ENCODE results near the gene TNRC6B.
"Not testable (repeated sequence)": the region's sequence is repeated elsewhere in the genome, so short reads cannot be mapped to it uniquely, and the experiment has no call there.

The TNRC6B gene

GRCh38 chr22:40165537-40165936 is 12.2 kb upstream of the TNRC6B start:
- not testable (repeated sequence) for H3K9ac ChIP-seq (ENCODE audit: low read length); H3K18ac ChIP-seq (ENCODE audit: low read depth in 1 of 2, low read length in 2 of 2); H3K9me3 ChIP-seq (ENCODE audit: control insufficient read depth, low read length); H2BK12ac ChIP-seq (ENCODE audit: low read length in 2 of 2); H3K14ac ChIP-seq (ENCODE audit: low read length in 2 of 2); H2BK5ac ChIP-seq (ENCODE audit: low read depth, low read length, poor library complexity, severe bottlenecking); H2BK15ac ChIP-seq (ENCODE audit: low read depth, poor library complexity, severe bottlenecking); H2AFZ ChIP-seq (ENCODE audit: low read depth, low read length); H2BK120ac ChIP-seq (ENCODE audit: low read depth, low read length); H3K23ac ChIP-seq (ENCODE audit: low read length in 2 of 2); H3K27ac ChIP-seq (ENCODE audit: low read length, poor library complexity, severe bottlenecking); H3K27me3 ChIP-seq (ENCODE audit: control insufficient read depth in 1 of 2, insufficient read depth in 1 of 2, low read length in 2 of 2); H3K4me3 ChIP-seq (ENCODE audit: insufficient read depth in 1 of 2, low read depth in 1 of 2, low read length in 2 of 2); H2AK5ac ChIP-seq (ENCODE audit: low read length, severe bottlenecking); H3K4me1 ChIP-seq (ENCODE audit: control insufficient read depth, insufficient read depth, low read depth, low read length); H4K8ac ChIP-seq (ENCODE audit: low read length); DNase-seq; H4K91ac ChIP-seq (ENCODE audit: low read length); H3K36me3 ChIP-seq (ENCODE audit: control insufficient read depth in 1 of 2, insufficient read depth in 2 of 2, low read depth in 1 of 2, low read length in 2 of 2); H3K4ac ChIP-seq (ENCODE audit: low read depth in 1 of 2, low read length in 2 of 2); H3K4me2 ChIP-seq (ENCODE audit: low read length, poor library complexity, severe bottlenecking); H3K79me1 ChIP-seq (replicated peaks; ENCODE audit: low read length, poor library complexity, severe bottlenecking)
- WGBS: 83% methylated on average over 1 of the region's 2 CpGs

GRCh38 chr22:40175611-40176244 is 2.0 kb upstream of the TNRC6B start:
- no peak overlapping the region for H2BK5ac ChIP-seq (ENCODE audit: low read depth, low read length, poor library complexity, severe bottlenecking)
- H3K18ac ChIP-seq (ENCODE audit: low read depth in 1 of 2, low read length in 2 of 2): no peak overlapping the region
- no peaks in the 10 kb centered on the region for H3K27me3 ChIP-seq (ENCODE audit: control insufficient read depth in 1 of 2, insufficient read depth in 1 of 2, low read length in 2 of 2)
- H3K4ac ChIP-seq (ENCODE audit: low read depth in 1 of 2, low read length in 2 of 2): no peak overlapping the region
- no peak overlapping the region for H3K23ac ChIP-seq (ENCODE audit: low read length in 2 of 2)
- H2BK120ac ChIP-seq (ENCODE audit: low read depth, low read length): no peak overlapping the region
- no peaks in the 10 kb centered on the region for H3K9me3 ChIP-seq (ENCODE audit: control insufficient read depth, low read length)
- no peak overlapping the region for H4K91ac ChIP-seq (ENCODE audit: low read length)
- peak overlapping the region; percentile 57 for H3K9ac ChIP-seq (ENCODE audit: low read length)
- peaks cover 7% of the 10 kb centered on the region for H3K4me1 ChIP-seq (ENCODE audit: control insufficient read depth, insufficient read depth, low read depth, low read length)
- WGBS: 96% methylated on average over 11 of the region's 12 CpGs
- H2BK15ac ChIP-seq (ENCODE audit: low read depth, poor library complexity, severe bottlenecking): no peak overlapping the region
- no peaks in the 10 kb centered on the region for H3K36me3 ChIP-seq (ENCODE audit: control insufficient read depth in 1 of 2, insufficient read depth in 2 of 2, low read depth in 1 of 2, low read length in 2 of 2)
- no peaks in the 10 kb centered on the region for H3K79me1 ChIP-seq (replicated peaks; ENCODE audit: low read length, poor library complexity, severe bottlenecking)
- H3K4me2 ChIP-seq (ENCODE audit: low read length, poor library complexity, severe bottlenecking): no peak overlapping the region
- no peak overlapping the region for H3K14ac ChIP-seq (ENCODE audit: low read length in 2 of 2)
- no peak overlapping the region for H3K27ac ChIP-seq (ENCODE audit: low read length, poor library complexity, severe bottlenecking)
- H2AK5ac ChIP-seq (ENCODE audit: low read length, severe bottlenecking): peak overlapping the region; percentile 35
- H4K8ac ChIP-seq (ENCODE audit: low read length): no peak overlapping the region
- H2BK12ac ChIP-seq (ENCODE audit: low read length in 2 of 2): peak overlapping the region in 1 of 2 experiments; percentile 52
- no peak overlapping the region for H3K4me3 ChIP-seq (ENCODE audit: insufficient read depth in 1 of 2, low read depth in 1 of 2, low read length in 2 of 2)
- no peak overlapping the region for H2AFZ ChIP-seq (ENCODE audit: low read depth, low read length)
- peak; percentile 20 for DNase-seq

- Histone ChIP-seq H3K9me3 (ENCODE audit: control insufficient read depth, low read length) (no peaks in the 10 kb centered on the region), H2AFZ (ENCODE audit: low read depth, low read length) (peak overlapping the region; percentile 29), H2BK15ac (ENCODE audit: low read depth, poor library complexity, severe bottlenecking) (no peak overlapping the region), H2BK120ac (ENCODE audit: low read depth, low read length) (peak overlapping the region; percentile 42), H3K27me3 (ENCODE audit: control insufficient read depth in 1 of 2, insufficient read depth in 1 of 2, low read length in 2 of 2) (no peaks in the 10 kb centered on the region), H3K4ac (ENCODE audit: low read depth in 1 of 2, low read length in 2 of 2) (peak overlapping the region in 1 of 2 experiments; percentile 24), H3K4me2 (ENCODE audit: low read length, poor library complexity, severe bottlenecking) (peak overlapping the region; percentile 72), H3K79me1 (replicated peaks; ENCODE audit: low read length, poor library complexity, severe bottlenecking) (no peaks in the 10 kb centered on the region), H3K14ac (ENCODE audit: low read length in 2 of 2) (no peak overlapping the region), H3K23ac (ENCODE audit: low read length in 2 of 2) (no peak overlapping the region), H2AK5ac (ENCODE audit: low read length, severe bottlenecking) (no peak overlapping the region), H3K4me1 (ENCODE audit: control insufficient read depth, insufficient read depth, low read depth, low read length) (peaks cover 10% of the 10 kb centered on the region), H2BK5ac (ENCODE audit: low read depth, low read length, poor library complexity, severe bottlenecking) (peak overlapping the region; percentile 21), H4K91ac (ENCODE audit: low read length) (no peak overlapping the region), H4K8ac (ENCODE audit: low read length) (peak overlapping the region; percentile 30), H2BK12ac (ENCODE audit: low read length in 2 of 2) (peak overlapping the region in 1 of 2 experiments; percentile 3), H3K18ac (ENCODE audit: low read depth in 1 of 2, low read length in 2 of 2) (peak overlapping the region; percentile 1 to 69), H3K27ac (ENCODE audit: low read length, poor library complexity, severe bottlenecking) (peak overlapping the region; percentile 80), H3K36me3 (ENCODE audit: control insufficient read depth in 1 of 2, insufficient read depth in 2 of 2, low read depth in 1 of 2, low read length in 2 of 2) (no peaks in the 10 kb centered on the region), H3K4me3 (ENCODE audit: insufficient read depth in 1 of 2, low read depth in 1 of 2, low read length in 2 of 2) (peak overlapping the region in 1 of 2 experiments; percentile 94), H3K9ac (ENCODE audit: low read length) (peak overlapping the region; percentile 99)
- 3% methylated on average over 14 of the region's 14 CpGs for WGBS
- peak; percentile 77 for DNase-seq
Observed at GRCh38 chr22:40176921-40177737, 596 bp upstream of the TNRC6B start.

Measured in mesenchymal stem cell (in vitro differentiated cells and primary cell).